Activated CD8-positive, alpha-beta T cell treated with anti-CD3 and anti-CD28 coated beads for 36 hours (primary cell): ENCODE results near the gene DOCK3. TPM values are rescaled to one million over a fixed set of nuclear protein-coding genes. Genes with fewer than 3 reads are reported as not detected.

Experiments used
- ATAC-seq: fragments of 200-7000 bp; cut with Tn5 transposase; one replicate; pipeline ENCODE4 v1.10.0; 2021; ENCODE audit warnings: mild to moderate bottlenecking, moderate library complexity
- CTCF ChIA-PET: fragments of 350-600 bp; sonication (Branson Sonifier 250); formaldehyde crosslinking; loops from one replicate; lab custom pipeline; 2021; ENCODE audit warnings: antibody characterized with exemption; lab: Charles Lee
- POLR2A ChIA-PET: fragments of 350-600 bp; sonication (Branson Sonifier 250); formaldehyde crosslinking; loops from one replicate; lab custom pipeline; 2021; ENCODE audit warnings: antibody characterized with exemption; lab: Charles Lee
- DNase-seq: peaks from one replicate; pipeline ENCODE4 v3.0.0-alpha.2; 2020
- H3K27ac Mint-ChIP-seq: one replicate; pipeline ENCODE4 v1.8.0; 2021; ENCODE audit warnings: mild to moderate bottlenecking, mixed read lengths
- H3K27me3 Mint-ChIP-seq: one replicate; pipeline ENCODE4 v1.8.0; 2021; ENCODE audit warnings: mixed read lengths
- H3K36me3 Mint-ChIP-seq: one replicate; pipeline ENCODE4 v1.8.0; 2021; ENCODE audit warnings: low read depth, mixed read lengths
- H3K4me1 Mint-ChIP-seq: one replicate; pipeline ENCODE4 v1.8.0; 2021; ENCODE audit warnings: low read depth, mixed read lengths
- H3K4me3 Mint-ChIP-seq: one replicate; pipeline ENCODE4 v1.8.0; 2021; ENCODE audit warnings: mild to moderate bottlenecking, moderate library complexity, mixed read lengths
- H3K9me3 Mint-ChIP-seq: one replicate; pipeline ENCODE4 v1.8.0; 2021; ENCODE audit warnings: mixed read lengths
- intact Hi-C: fragments of 100-400 bp; cut with micrococcal nuclease; formaldehyde crosslinking; loops from one replicate; pipeline ENCODE4 v1.10.0; 2022
- total RNA-seq, 2 experiments: library from RNA; stranded (reverse); gene quantifications; one replicate each; pipeline ENCODE4 v1.2.3, GENCODE V29; 2021
- TF ChIP-seq, protein P1 (sequence below): fragments of 200-600 bp; IDR thresholded peaks from one replicate; pipeline ENCODE4 v1.8.0; 2022; ENCODE audit warnings: antibody characterized with exemption, mild to moderate bottlenecking

The DOCK3 gene
- total RNA-seq, 2 experiments from 2014 or later, result 3.6 to 4.2 TPM

DNA sequence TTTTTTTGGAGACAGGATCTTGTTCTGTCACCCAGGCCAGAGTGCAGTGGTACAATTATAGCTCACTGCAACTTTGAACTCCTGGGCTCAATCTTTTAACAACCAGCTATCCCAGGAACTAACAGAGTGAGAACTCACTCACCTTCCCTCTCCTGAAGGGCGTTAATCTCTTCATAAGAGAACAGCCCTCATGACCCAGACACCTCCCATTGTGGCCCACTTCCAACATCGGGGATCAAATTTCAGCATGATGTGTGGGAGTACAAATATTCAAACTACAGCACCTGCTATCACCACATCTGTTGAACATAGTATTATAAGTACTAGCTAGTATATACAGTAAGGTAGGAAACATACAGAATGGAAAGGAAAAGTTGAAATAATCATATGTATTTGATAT is 132.5 kb downstream of the DOCK3 start:
- Mint-ChIP-seq H3K9me3 (peaks cover 1% of the 10 kb centered on the region), H3K4me3 (no peak overlapping the region), H3K27me3 (no peaks in the 10 kb centered on the region), H3K4me1 (no peaks in the 10 kb centered on the region), H3K27ac (no peak overlapping the region), H3K36me3 (peaks cover 3% of the 10 kb centered on the region)
- intact Hi-C loops, result no loop called here
- ATAC-seq, result no peak
- ChIA-PET POLR2A (no interaction called here), CTCF (no interaction called here)
- TF ChIP-seq, protein P1, sequence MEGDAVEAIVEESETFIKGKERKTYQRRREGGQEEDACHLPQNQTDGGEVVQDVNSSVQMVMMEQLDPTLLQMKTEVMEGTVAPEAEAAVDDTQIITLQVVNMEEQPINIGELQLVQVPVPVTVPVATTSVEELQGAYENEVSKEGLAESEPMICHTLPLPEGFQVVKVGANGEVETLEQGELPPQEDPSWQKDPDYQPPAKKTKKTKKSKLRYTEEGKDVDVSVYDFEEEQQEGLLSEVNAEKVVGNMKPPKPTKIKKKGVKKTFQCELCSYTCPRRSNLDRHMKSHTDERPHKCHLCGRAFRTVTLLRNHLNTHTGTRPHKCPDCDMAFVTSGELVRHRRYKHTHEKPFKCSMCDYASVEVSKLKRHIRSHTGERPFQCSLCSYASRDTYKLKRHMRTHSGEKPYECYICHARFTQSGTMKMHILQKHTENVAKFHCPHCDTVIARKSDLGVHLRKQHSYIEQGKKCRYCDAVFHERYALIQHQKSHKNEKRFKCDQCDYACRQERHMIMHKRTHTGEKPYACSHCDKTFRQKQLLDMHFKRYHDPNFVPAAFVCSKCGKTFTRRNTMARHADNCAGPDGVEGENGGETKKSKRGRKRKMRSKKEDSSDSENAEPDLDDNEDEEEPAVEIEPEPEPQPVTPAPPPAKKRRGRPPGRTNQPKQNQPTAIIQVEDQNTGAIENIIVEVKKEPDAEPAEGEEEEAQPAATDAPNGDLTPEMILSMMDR, result no peak
- no peak for DNase-seq

DNA sequence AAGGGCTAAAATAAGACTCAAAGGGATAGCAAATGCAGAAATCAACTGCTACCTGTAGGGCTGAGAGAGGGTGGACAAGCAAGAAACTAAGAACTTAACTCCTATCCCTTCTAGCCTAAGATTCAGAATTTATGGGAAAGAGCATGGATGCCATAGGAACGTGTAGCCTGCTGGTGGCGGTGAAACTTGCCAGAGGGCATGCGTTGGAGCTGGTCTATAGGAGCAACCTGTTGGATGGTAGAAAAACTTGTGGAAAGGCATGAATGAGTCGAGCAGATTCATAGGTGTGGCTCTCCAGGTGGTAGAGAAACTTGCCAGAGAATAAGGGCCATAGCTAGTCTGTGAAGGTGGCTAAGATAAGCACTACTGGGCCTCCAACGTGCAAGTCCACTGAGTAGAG is 137.2 kb downstream of the DOCK3 start:
- Mint-ChIP-seq H3K27ac (no peak overlapping the region), H3K36me3 (no peaks in the 10 kb centered on the region), H3K4me1 (peaks cover 6% of the 10 kb centered on the region), H3K27me3 (no peaks in the 10 kb centered on the region), H3K4me3 (no peak overlapping the region), H3K9me3 (no peaks in the 10 kb centered on the region)
- intact Hi-C loops, result no loop called here
- CTCF ChIA-PET, result interaction anchor here (0.6 kb wide), 1 partner anchor 21 kb away, joined by 3 read pairs; no protein-coding TSS in a partner anchor
- POLR2A ChIA-PET, result no interaction called here
- TF ChIP-seq, protein P1, result no peak
- no peak for ATAC-seq
- no peak for DNase-seq

DNA sequence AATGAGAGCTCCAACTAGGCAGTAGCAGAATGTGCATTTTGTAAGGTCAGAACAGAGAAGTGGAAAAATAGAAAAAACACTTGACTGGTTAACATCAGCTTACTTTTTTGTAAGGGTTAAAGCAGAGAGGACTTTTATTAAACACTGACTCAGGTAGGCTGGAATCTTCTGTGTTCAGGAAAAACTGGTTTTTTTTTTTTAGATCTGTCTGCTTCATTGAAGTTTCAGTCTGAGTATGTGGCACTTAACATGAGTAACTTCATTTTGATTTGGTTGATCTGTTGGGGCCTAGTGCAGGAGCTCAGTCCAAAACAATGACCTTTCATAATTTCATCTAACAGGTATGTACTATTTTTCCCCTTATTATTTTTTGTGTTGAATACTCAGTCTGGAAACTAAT is 141.1 kb downstream of the DOCK3 start:
- Mint-ChIP-seq H3K9me3 (no peaks in the 10 kb centered on the region), H3K36me3 (no peaks in the 10 kb centered on the region), H3K4me1 (peaks cover 6% of the 10 kb centered on the region), H3K27me3 (no peaks in the 10 kb centered on the region), H3K27ac (peak overlapping the region; percentile 3), H3K4me3 (no peak overlapping the region)
- CTCF ChIA-PET, result no interaction called here
- peak; percentile 27 for ATAC-seq
- POLR2A ChIA-PET, result no interaction called here
- intact Hi-C loops, result no loop called here
- DNase-seq, result no peak
- TF ChIP-seq, protein P1, result no peak

DNA sequence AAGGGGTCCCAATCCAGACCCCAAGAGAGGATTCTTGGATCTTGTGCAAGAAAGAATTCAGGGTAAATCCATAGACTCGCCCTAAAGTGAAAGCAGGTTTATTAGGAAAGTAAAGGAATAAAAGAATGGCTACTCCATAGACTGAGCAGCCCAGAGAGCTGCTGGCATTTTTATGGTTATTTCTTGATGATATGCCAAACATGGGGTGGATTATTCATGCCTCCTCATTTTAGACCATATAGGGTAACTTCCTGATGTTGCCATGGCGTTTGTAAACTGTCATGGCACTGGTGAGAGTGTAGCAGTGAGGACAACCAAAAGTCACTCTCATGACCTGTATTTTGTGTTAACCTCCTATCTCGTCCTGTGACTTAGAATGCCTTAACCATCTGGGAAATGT is 142.2 kb downstream of the DOCK3 start:
- H3K9me3 Mint-ChIP-seq, result no peaks in the 10 kb centered on the region
- DNase-seq (no peak), ATAC-seq (no peak)
- CTCF ChIA-PET, result no interaction called here
- H3K4me1 Mint-ChIP-seq, result peaks cover 6% of the 10 kb centered on the region
- H3K36me3 Mint-ChIP-seq, result no peaks in the 10 kb centered on the region
- no peak overlapping the region for H3K4me3 Mint-ChIP-seq
- no peak overlapping the region for H3K27ac Mint-ChIP-seq
- intact Hi-C loops, result no loop called here
- TF ChIP-seq, protein P1, result no peak
- no peaks in the 10 kb centered on the region for H3K27me3 Mint-ChIP-seq
- POLR2A ChIA-PET, result no interaction called here

DNA sequence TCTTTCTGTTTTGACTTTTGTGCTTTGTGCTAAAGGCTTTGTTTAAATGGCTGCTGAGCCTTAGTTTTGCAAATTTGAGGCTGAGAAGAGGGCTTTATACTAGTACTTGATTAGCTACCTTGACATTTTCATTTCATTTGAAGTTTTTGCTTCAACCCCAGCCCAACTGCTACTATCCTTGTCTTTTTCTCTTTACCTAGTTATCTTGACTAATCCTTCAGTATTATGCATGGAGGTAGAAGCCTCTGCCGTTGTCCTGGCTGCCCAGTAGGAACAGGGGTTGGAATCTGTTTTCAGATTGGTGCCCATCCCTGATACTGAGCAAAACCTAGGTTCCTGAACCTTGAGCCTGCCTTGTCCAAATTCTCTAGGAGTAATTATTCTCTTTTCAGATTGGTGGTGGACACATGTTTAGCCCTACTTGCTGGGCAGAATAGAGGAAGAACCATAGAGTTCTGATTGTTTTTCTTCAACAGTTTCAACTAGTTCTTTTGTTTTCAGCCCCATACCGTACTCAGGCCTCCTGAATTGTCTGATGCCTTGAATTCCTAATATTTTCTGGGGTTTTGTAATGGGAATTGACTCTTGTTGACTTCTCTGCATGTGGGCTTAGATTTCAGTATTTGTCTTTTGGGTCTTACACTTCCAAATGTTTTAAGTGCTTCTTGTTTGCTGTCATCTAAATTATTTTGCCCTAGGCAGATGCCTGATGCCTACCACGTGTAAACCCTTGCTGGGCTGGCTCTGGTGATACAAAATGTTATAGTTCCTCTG is 143.2 kb downstream of the DOCK3 start:
- no peak overlapping the region for H3K27ac Mint-ChIP-seq
- no peak overlapping the region for H3K4me3 Mint-ChIP-seq
- ChIA-PET POLR2A (no interaction called here), CTCF (interaction anchor here (0.9 kb wide), 1 partner anchor 202 kb away, joined by 3 read pairs; no protein-coding TSS in a partner anchor)
- TF ChIP-seq, protein P1, result no peak
- DNase-seq, result no peak
- no peaks in the 10 kb centered on the region for H3K27me3 Mint-ChIP-seq
- H3K36me3 Mint-ChIP-seq, result no peaks in the 10 kb centered on the region
- H3K9me3 Mint-ChIP-seq, result no peaks in the 10 kb centered on the region
- peaks cover 6% of the 10 kb centered on the region for H3K4me1 Mint-ChIP-seq
- intact Hi-C loops, result no loop called here
- no peak for ATAC-seq
